PFSK-1 (cell line): ENCODE measurements around the gene BSDC1.

Experiments used
- POLR2AphosphoS5 ChIP-seq: IDR thresholded peaks from 2 replicates; pipeline ENCODE4 v1.6.1; 2012; ENCODE audit warnings: low read depth, mild to moderate bottlenecking, control low read depth, low read length, moderate library complexity
- SIN3A ChIP-seq: IDR thresholded peaks from 2 replicates; pipeline ENCODE4 v1.6.1; 2012; ENCODE audit warnings: mild to moderate bottlenecking, low read length, moderate library complexity, borderline replicate concordance; ENCODE audit not compliant: insufficient read depth
- TAF1 ChIP-seq: IDR thresholded peaks from 2 replicates; pipeline ENCODE4 v1.6.1; 2012; ENCODE audit warnings: low read length, control low read depth, borderline replicate concordance; ENCODE audit not compliant: insufficient read depth
- TF ChIP-seq, protein P1 (sequence below), 2 experiments: IDR thresholded peaks; 2 replicates each; pipeline versions ENCODE4 v1.6.1 to v1.8.0; 2011 to 2012; ENCODE audit warnings: low read depth in 2 of 2, low read length in 2 of 2, control low read depth in 1 of 2, inconsistent platforms in 1 of 2, mild to moderate bottlenecking in 1 of 2, moderate library complexity in 1 of 2; ENCODE audit not compliant: insufficient read depth in 1 of 2

DNA sequence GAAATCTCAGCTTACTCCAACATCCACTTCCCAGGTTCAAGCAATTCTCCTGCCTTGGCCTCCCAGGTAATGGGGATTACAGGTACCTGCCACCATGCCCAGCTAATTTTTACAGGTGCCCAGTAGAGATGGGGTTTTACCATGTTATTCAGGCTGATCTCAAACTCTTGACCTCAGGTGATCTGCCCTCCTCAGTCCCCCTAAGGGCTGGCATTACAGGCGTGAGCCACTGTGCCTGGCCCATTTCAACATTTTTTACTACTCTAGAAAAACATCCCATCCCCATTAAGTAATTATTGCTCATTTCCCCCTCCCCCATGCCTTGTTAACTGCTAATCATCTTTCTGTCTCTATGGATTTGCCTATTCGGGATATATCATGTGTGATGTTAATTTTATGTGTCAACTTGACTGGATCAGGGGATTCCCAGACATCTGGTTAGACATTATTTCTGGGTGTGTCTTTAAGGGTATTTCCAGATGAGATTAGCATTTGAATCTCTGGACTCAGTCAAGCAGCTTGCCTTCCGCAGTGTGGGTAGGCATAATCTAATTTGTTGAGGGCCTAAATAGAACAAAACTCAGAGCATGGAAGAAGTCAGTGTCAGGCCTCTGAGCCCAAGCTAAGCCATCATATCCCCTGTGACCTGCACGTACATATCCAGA lies 37.6 kb upstream of the BSDC1 start:
- TF ChIP-seq SIN3A = no peak
- no peak for TF ChIP-seq POLR2AphosphoS5
- TF ChIP-seq, protein P1, sequence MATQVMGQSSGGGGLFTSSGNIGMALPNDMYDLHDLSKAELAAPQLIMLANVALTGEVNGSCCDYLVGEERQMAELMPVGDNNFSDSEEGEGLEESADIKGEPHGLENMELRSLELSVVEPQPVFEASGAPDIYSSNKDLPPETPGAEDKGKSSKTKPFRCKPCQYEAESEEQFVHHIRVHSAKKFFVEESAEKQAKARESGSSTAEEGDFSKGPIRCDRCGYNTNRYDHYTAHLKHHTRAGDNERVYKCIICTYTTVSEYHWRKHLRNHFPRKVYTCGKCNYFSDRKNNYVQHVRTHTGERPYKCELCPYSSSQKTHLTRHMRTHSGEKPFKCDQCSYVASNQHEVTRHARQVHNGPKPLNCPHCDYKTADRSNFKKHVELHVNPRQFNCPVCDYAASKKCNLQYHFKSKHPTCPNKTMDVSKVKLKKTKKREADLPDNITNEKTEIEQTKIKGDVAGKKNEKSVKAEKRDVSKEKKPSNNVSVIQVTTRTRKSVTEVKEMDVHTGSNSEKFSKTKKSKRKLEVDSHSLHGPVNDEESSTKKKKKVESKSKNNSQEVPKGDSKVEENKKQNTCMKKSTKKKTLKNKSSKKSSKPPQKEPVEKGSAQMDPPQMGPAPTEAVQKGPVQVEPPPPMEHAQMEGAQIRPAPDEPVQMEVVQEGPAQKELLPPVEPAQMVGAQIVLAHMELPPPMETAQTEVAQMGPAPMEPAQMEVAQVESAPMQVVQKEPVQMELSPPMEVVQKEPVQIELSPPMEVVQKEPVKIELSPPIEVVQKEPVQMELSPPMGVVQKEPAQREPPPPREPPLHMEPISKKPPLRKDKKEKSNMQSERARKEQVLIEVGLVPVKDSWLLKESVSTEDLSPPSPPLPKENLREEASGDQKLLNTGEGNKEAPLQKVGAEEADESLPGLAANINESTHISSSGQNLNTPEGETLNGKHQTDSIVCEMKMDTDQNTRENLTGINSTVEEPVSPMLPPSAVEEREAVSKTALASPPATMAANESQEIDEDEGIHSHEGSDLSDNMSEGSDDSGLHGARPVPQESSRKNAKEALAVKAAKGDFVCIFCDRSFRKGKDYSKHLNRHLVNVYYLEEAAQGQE (IDR thresholded peaks at IDR 0.05; ENCODE audit: insufficient read depth in 1 of 2, low read depth in 2 of 2, low read length in 2 of 2) = no peak
- no peak for TF ChIP-seq TAF1
